ENCODE results near the gene ASTN1. TPM values are rescaled to one million over a fixed set of nuclear protein-coding genes. Genes with fewer than 3 reads are reported as not detected.
A peak's percentile ranks its signal among the peaks of the same experiment; 100 is the strongest.

The ASTN1 gene
- total RNA-seq, 1 experiment from 2014 or later = not detected

DNA sequence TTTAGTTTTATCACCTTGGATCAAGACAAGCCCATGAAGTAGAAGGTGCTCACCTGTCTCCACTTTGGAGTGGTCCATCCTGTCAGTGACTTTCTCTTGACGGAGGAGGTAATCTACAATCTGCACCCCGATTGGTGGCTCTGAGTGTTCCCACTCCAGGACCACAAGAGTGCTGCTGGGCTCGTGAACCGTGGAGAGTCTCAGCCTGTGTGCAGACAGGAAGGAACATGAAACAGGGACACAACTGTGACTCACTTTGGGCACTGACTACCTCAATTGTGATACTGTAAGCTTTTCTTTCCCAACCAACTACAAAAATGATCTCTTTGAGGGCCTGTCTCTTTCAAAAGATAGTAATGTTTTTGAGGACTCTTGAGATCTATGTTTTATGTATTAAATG is 280.2 kb downstream of the ASTN1 start:
- DNase-seq (ENCODE audit: low read depth, low spot score) = no peak
- in situ Hi-C loops (cut with HindIII; ENCODE audit: low pct_unique_long_range_greater_than_20kb, low sequenced_read_pairs) = no loop called here

DNA sequence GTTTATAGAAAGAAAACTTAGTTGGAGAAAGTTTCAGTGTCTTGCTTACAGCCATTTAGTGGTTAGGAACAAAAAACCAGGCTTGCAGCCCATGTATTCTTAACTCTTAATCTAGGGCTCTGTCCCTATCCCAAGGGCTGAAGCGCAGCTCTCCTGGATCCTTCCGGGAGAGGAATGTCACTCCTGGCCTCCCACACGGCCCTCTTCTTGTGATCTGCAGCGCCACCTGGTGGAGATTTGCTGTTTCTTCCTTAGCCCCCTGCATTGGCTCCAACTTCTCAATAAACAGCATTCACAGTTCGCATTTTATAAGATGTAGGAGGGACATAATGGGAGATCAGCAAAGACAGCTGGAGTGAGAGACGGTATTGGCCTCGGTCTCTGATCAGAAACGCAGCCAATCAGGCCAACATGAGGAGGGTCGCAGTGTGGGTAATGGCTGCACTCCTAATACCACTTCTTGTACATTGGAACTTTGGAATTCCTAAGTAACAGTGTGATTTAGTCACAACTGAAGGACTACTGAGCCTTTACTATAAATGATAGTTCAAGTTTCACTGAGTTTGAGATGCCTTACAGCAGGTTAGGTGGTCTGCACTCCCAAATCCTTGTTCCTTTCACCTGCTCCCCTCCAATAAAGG is 283.4 kb downstream of the ASTN1 start:
- peak; percentile 82 for DNase-seq (ENCODE audit: low read depth, low spot score)
- in situ Hi-C loops (cut with HindIII; ENCODE audit: low pct_unique_long_range_greater_than_20kb, low sequenced_read_pairs) = no loop called here

DNA sequence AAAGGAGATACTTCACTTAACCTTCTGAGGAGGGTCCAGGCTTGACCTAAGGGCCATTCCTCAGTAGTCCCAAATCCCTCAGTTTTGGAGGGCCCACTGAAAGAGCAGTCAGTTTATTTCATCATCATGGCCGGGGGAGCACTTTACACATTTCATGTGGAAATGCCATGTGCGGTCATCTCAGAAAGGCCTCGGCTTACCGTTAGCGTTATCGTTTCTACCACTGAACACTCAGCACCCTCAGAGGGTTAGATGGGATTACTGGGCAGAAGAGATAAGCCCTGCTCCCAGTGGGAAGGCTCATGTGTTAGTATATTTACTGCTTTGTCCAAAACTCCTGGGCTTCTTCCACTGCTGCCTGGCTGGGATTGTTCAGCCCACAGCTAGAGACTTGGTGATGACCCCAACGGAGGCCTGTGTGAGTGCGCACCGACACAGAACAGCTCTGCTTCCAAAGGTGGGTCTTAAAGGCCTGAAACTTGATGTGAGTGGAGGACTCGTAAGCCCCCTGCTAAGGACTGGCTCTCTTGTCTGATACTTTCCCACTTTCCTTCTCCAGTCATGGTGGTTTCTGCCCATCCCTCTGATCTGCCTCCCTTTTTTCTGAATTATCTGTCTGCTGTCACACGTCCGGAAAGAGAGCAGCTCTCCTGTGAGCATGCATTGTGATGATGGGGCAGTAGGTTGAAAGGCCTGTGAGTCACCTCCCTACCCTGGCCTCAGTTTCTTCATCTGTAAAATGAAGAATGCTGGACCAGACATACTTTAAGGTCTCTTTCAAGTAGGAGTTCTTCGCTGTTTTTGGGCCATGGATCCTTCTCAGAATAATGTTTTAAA is 284.5 kb downstream of the ASTN1 start:
- DNase-seq (ENCODE audit: low read depth, low spot score) = no peak
- in situ Hi-C loops (cut with HindIII; ENCODE audit: low pct_unique_long_range_greater_than_20kb, low sequenced_read_pairs) = no loop called here

DNA sequence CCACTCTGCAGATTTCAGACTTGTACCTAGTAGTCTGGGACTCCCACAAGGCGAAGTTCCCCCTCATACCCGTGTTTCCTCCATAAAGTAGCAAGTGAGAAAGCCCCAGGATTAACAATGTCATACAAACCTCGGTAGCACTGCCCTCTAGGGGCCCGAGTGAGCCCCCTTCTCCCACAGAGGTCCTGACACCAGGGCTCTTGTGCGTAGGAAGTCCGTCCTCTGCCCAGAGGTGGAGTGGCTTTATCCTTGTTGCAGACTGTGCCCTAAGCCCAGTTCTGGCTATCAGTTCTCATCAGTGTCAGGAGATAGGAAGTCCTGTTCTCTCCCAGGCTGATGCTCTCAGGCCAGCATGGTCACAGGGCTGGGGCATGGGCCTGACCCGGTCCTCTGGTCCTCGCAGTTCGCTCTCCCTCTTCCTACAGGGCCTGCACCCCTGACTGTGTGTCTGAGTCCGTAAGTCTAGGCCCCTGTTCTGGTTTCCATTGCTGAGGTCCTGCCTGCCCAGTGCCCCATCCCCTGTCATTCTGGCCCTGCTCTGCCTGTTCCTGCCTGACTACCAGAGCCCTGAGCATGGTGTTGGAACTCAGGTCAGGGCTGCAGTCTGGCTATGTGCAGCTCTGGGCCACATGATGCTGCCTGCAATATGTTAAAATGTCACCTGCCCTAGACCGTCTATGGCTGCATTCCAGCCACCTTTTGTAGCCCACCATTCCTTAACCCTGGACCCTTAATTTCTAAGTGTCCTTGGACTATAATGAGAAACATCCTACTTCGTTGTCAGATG is 285.6 kb downstream of the ASTN1 start:
- DNase-seq (ENCODE audit: low read depth, low spot score) = peak; percentile 11
- in situ Hi-C loops (cut with HindIII; ENCODE audit: low pct_unique_long_range_greater_than_20kb, low sequenced_read_pairs) = no loop called here

DNA sequence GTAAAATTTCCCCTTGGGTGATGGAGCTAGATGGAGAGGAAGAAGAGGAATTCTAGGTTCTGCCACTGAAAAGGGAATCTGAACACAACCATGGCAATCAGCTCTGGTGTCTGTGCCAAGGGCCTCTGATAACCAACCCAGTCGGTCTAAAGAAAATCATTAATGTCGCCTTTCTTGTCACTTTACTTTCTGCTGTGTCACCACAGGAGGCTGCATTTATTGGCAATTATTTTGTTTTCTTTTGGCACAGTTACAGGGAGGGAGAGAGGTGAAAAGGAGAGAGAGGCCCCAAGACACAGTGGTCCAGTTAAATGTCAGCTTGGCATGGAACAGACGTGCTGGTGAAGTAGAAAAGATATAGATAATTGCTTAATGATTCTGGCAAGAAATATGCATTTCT is 287.0 kb downstream of the ASTN1 start:
- DNase-seq (ENCODE audit: low read depth, low spot score) = no peak
- in situ Hi-C loops (cut with HindIII; ENCODE audit: low pct_unique_long_range_greater_than_20kb, low sequenced_read_pairs) = no loop called here

DNA sequence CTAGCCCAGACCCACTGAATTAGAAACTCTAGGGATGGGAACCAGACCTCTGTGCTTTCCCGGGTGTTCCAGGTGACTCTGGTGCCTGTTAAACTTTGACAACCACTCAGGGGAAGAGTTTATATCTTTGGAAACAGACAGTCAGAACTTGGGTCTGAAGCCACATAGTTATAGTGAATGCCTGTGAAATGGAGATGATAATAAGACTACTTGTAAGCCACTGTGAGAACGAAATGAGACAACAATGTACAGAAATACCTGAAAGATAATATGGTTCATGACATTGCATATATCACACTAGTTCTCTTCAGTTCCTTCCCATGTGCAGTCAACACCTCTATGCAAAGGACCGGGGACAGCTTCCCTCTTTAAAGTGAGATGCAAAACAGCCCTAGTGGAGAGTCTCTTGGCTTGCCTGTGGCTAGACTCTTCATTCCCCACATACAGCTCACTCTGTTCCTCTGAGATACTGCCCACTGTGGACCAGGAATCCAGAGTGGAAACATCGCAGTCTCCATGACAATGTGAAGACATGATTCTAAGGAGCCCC is 287.5 kb downstream of the ASTN1 start:
- no peak for DNase-seq (ENCODE audit: low read depth, low spot score)
- in situ Hi-C loops (cut with HindIII; ENCODE audit: low pct_unique_long_range_greater_than_20kb, low sequenced_read_pairs) = no loop called here

DNA sequence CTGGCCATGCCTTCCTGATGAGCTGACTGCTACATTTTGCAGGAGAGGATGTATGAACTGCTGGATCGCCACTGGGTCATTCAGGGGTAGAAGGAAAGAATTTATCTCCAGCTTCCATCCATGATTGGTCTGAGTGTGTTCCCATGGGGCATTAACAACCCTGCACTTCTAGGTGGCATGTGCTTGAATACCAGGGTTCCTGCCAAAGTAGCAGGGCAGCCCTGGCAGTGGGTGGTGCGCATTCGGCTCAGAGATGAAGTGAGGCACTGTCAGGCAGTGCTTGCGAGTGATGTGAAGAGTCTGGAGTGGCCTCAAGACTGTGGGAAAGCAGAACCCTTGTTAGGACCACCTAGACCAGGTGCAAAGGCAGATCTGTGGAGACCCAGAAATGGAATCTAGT is 294.9 kb downstream of the ASTN1 start:
- no peak for DNase-seq (ENCODE audit: low read depth, low spot score)
- in situ Hi-C loops (cut with HindIII; ENCODE audit: low pct_unique_long_range_greater_than_20kb, low sequenced_read_pairs) = no loop called here

DNA sequence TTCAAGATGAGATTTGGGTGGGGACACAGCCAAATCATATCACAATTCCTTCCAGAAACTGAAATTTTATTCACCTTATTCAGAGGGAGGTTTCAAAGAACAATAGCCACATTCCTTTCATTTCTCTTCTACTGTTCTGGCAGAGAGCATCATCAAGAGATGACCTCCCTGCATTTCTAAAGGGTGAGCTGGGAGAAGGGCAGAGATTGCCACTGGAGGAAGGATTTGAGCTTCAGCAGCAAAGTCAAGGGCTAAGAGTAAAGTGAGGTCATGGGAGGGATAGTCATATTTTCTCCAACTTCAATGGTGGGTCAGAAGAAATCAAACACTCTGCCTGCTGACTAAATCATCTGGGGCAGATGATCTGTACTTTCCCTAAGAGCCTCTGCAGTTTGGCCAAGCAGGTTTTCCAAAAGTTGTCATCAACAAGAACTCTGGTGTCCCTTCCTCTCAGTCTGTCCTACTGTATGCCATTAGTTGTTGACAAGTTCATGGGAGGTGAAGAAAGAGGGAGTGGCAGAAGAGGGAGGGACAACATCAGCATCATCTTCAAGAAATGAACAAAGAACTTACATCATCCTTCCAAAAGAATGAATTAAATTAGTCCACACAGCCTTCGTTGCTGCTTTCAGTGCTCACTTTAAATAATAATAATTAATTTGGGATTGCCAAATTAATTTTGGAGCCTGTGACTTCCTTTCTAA is 298.3 kb downstream of the ASTN1 start:
- in situ Hi-C loops (cut with HindIII; ENCODE audit: low pct_unique_long_range_greater_than_20kb, low sequenced_read_pairs) = no loop called here
- DNase-seq (ENCODE audit: low read depth, low spot score) = no peak

DNA sequence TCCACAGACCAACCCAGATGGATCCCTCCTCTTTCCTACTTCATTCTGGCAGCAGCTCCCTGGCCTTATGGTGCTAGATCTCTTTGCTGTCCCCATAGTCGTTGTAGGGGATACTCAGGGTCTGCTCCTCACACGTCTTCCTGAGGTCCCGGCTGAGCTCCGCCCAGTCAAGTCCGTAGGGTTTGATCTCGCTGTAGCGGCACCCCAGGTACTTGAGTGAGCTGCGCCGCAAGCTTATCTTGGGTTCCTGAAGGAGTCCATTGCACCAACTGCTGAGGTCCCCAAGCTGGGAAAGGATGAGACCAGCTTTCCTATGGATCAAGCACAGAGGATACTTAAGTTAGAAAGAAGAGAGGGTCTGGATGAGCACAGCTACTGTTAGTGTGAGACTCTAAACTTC is 300.3 kb downstream of the ASTN1 start:
- no peak for DNase-seq (ENCODE audit: low read depth, low spot score)
- in situ Hi-C loops (cut with HindIII; ENCODE audit: low pct_unique_long_range_greater_than_20kb, low sequenced_read_pairs) = no loop called here

DNA sequence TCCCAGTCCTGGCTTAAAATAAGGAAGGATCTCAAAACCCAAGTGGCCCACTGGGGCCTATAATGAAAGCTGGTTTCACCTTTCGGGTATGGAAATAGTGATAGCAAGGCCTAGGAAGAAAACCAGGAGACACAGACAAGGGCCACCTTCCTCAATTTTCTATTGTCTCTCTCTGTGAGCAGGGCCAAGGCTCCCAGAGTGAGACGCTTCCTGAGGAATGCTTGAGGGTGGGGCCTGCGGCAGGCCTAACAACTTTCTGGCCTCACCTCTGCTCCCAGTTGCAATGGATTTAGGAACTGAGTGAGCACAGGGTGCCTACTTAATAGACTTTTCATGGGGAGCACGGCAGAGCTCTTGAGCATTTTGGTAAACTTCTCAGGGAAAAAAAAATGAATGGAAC is 300.9 kb downstream of the ASTN1 start:
- in situ Hi-C loops (cut with HindIII; ENCODE audit: low pct_unique_long_range_greater_than_20kb, low sequenced_read_pairs) = no loop called here
- DNase-seq (ENCODE audit: low read depth, low spot score) = no peak

DNA sequence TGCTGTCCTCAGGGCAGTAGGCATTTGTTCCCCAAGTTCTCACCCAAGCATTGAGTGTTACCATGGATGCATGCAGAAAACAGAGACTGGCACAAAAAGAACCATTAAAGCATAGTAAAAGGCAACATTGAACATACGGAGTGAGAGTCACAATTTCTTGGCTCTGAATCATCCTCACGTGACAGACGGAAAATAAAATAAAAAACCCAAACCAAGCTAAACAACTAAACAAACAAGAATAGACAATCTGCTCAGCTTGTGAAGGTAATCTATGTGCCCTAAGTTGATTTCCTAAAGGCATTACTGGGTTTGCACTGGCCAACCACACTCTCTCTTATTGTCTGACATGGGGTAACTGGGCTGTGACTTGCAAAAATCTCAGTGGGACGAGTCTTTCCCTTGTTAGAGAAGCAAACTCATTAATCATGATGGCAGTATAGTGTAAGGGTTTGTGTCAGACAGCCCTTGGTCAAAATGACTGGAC is 306.0 kb downstream of the ASTN1 start:
- in situ Hi-C loops (cut with HindIII; ENCODE audit: low pct_unique_long_range_greater_than_20kb, low sequenced_read_pairs) = no loop called here
- DNase-seq (ENCODE audit: low read depth, low spot score) = peak; percentile 17

DNA sequence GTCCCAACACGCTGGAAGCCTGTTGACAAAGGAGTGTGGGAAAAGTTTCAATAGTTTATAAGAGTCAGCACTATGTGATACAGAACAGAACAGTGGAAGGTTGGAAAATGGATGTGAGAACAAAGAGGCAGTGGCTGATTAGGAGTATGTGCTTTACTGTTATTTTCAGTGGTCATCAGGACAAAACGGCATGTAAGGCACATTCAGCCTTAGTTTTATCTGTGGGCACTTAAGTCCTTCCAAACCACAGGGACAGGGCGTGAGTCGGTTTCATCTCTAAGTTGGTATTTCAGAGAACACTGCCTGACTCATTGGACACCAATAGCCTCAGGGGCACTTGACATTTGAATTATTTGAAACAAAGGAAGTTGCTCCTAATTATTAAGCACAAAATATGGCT is 306.9 kb downstream of the ASTN1 start:
- peak; percentile 50 for DNase-seq (ENCODE audit: low read depth, low spot score)
- in situ Hi-C loops (cut with HindIII; ENCODE audit: low pct_unique_long_range_greater_than_20kb, low sequenced_read_pairs) = no loop called here

DNA sequence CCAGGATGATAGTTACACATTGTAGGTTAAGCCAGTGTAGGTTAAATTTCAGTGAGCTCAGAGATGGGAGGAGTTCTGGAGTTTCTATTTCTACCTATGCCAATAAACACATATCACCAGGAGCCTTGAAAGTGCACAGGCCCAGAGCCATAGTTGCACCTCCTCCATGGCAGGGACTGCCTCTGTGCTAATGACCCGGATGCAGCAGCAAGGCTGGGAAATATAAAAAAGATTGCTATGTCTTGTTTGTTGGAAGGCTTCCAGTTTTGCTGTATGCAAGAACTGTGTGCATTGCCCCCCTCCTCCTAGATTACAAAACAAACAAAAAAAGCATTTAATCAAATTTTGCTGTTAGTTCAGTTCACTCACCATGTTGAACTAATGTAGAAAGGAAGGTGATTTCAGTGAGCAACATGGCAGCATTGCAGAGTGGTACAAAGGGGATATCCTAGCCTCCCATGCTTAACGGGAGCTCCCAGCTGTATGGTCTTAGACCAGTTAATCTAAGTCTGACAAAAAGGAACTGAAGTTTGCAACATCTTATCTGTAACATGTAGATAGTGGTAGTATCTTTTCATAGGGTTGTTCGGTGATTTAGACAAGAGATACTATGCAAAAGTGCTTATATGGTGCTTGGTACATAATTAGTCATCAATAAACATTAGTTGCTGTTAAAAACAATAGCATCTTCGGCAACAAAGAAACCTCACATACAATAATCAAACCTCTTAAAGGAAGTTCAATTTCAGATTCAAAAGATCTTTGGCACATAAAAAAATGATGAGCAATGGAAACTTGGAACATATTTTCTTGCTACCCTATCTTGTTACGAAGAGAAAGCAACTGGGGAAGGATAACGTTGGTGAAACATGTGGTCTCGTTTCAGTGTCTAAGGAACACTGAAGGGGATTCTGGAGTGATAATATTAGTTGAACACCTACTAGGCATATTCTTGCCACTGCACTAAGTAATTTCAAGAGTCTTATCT is 309.5 kb downstream of the ASTN1 start:
- DNase-seq (ENCODE audit: low read depth, low spot score) = no peak
- in situ Hi-C loops (cut with HindIII; ENCODE audit: low pct_unique_long_range_greater_than_20kb, low sequenced_read_pairs) = no loop called here

DNA sequence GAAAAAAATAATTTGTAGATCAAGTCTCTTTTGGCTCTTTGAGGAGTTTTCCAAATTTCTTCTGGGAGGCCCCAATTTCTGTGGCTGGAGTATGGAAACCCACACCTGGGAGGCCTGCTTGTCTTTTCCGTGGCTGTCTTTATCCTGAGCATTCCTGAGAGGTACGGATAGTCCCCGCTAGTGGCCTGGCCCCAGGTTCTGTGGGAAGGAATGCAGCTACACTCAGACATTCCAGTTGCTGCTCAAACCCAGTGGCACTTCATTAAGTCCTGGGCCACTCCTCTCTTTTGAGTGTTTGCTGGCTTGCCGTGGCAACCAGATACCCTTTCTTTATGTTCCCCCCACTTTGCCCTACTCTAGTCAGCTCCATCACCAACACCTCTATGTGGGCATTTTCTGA is 310.4 kb downstream of the ASTN1 start:
- in situ Hi-C loops (cut with HindIII; ENCODE audit: low pct_unique_long_range_greater_than_20kb, low sequenced_read_pairs) = no loop called here
- DNase-seq (ENCODE audit: low read depth, low spot score) = no peak

DNA sequence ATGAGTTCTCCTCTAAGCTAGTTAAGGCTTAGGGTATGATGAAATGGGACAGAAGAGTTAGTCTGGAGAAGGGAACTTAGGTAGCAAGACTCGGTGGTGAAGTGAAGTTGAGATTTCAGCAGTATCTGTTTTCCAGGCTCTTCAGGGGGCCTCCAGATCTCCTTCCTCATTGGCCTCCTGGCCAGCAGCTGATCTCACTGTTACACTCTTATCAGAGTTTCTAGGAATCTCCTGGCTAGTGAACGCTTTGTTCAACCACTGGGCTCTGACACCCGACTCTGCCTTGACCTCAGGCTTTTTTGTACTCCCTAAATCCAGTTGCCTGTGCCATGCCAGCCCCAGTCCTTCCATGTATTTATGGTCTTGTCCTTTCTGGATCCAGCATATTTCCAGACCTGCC is 311.0 kb downstream of the ASTN1 start:
- no peak for DNase-seq (ENCODE audit: low read depth, low spot score)
- in situ Hi-C loops (cut with HindIII; ENCODE audit: low pct_unique_long_range_greater_than_20kb, low sequenced_read_pairs) = no loop called here

DNA sequence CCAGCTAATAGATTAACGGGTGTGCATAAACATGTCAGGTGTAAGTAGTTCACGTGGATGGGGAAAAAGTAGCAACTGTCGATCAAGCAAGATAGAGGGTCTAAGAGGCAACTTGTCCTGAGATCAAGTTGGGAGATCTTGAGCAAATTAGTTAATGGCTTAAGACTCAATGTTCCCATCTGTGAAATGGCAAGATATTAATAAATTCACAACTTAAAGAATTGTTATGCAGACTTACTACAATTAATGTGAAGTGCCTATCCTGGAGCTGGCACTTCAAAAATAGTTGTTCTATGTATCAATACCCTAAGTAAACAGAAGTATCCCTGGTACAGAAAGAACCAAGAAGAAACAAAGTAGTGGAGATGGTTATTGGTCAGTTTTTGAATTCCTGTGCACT is 312.4 kb downstream of the ASTN1 start:
- in situ Hi-C loops (cut with HindIII; ENCODE audit: low pct_unique_long_range_greater_than_20kb, low sequenced_read_pairs) = no loop called here
- no peak for DNase-seq (ENCODE audit: low read depth, low spot score)

DNA sequence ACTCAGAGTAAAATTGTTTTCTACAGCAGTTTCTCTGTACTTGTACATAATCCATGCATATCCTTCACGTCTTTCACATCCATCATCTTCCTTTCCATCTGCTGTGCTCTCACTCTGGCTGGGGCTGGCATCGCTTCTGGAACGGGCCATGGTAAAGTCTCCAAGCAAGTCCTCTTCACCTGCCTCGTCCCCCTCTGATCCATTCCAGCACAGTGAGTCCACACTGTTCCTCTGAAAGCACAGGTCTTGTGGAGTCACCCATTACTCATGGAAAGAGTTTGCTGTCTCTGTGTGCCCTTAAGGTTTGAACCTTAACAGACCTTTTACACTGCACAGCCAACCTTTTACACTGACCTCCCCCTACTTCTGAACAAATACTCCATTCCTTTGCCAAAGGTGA is 313.6 kb downstream of the ASTN1 start:
- DNase-seq (ENCODE audit: low read depth, low spot score) = no peak
- in situ Hi-C loops (cut with HindIII; ENCODE audit: low pct_unique_long_range_greater_than_20kb, low sequenced_read_pairs) = no loop called here
